GM18870 (cell line): ENCODE measurements around the gene ACSM2B.
"Not testable (repeated sequence)": the region's sequence is repeated elsewhere in the genome, so short reads cannot be mapped to it uniquely, and the experiment has no call there.

Source experiments
- ATAC-seq: cut with Tn5 transposase; IDR thresholded peaks from one replicate; pipeline ENCODE4 v1.9.1; 2021; ENCODE audit warnings: moderate library complexity; ENCODE audit not compliant: unreplicated experiment

ACSM2B gene

GRCh38 chr16:20576145-20576544, at the start of gene ACSM2B:
ACSM2B (minus strand) TSS chr16:20576367; CDS start chr16:20564845, 11,522 bp downstream.
- ATAC-seq: not testable (repeated sequence)

- no peak for ATAC-seq
Measured at GRCh38 chr16:20624882-20625807, 49.0 kb upstream of the ACSM2B start.

- no peak for ATAC-seq
Measured at GRCh38 chr16:20624205-20624604, 48.0 kb upstream of the ACSM2B start.

GRCh38 chr16:20622498-20622870, 46.3 kb upstream of the ACSM2B start:
- ATAC-seq: no peak

DNA sequence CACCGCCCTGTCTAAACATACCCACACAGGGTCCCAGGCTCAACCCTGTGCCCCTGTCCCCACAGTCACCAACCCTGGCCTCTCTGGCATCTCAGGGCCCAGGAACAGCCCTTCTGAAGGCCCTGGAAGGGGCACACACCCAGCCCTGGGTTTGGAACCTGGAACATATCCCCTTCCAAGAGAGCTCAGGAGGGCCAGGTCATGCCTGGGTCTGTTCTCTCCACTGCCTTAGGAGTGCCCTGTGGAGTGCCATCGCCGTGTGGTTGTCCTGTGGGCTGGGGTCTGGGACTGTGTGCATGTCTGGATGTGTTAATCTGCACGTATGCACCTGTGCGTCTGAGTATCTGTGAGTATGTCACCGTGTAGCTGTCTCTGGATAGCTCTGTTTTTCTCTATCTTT, 45.2 kb upstream of the ACSM2B start:
- no peak for ATAC-seq

DNA sequence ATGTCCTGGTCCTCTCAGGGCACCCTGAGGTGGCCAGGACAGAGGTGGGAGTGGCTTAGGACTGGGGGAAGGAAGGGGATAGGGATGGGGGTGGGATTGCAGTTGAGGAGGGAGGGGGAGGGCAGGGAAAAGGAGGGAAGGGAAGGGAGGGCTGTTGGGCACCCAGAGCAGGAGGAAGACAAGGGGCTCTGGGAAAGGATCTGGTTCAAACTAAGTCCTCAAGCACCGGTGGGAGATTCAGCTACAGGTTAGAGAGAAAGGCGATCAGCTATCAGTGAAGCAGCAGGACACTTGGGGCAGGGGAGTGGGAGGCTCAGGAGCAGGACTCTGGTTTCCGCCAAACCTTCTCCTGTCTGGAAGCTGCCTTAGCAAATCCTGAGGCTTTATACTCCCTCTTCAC, 44.6 kb upstream of the ACSM2B start:
- no peak for ATAC-seq

DNA sequence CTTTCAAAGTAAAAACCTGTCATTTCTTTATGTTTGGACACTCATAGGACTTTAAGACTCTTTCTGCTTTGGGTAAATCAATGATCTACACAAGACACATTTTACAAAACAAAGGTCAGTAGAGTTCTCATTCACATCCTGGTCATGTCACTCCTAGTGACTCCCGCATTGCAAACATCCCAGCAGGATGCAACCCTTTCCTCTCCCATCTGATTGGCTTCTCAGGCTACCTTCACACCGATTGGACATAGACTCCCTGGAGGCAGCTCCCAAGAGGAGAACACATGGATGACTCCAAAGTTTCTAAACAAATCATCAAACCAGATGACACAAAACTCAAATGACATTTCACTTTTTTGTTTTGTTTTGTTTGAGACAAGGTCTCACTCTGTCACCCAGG, 43.8 kb upstream of the ACSM2B start:
- ATAC-seq: no peak

DNA sequence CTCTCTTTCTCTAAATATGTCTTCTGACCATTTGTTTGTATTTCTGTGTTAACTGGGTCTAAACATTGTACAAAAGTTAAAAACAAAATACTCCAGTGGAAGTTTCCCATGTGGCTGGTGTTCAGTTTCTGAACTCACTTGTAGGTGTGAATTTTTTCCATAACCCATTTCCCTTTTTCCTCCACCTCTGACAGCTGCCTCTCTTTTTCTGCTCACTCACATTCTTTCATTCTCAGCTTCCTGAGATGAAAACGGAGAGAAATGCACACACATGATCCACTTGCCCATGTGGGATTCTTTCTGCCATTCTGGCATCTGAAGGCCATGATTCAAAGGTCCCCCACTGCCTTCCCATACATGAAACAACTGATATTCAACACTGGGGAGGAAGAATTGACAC, 41.1 kb upstream of the ACSM2B start:
- no peak for ATAC-seq

GRCh38 chr16:20614186-20615141, 38.3 kb upstream of the ACSM2B start:
- no peak for ATAC-seq

- ATAC-seq: no peak
Measured at GRCh38 chr16:20613481-20614185, 37.5 kb upstream of the ACSM2B start.

DNA sequence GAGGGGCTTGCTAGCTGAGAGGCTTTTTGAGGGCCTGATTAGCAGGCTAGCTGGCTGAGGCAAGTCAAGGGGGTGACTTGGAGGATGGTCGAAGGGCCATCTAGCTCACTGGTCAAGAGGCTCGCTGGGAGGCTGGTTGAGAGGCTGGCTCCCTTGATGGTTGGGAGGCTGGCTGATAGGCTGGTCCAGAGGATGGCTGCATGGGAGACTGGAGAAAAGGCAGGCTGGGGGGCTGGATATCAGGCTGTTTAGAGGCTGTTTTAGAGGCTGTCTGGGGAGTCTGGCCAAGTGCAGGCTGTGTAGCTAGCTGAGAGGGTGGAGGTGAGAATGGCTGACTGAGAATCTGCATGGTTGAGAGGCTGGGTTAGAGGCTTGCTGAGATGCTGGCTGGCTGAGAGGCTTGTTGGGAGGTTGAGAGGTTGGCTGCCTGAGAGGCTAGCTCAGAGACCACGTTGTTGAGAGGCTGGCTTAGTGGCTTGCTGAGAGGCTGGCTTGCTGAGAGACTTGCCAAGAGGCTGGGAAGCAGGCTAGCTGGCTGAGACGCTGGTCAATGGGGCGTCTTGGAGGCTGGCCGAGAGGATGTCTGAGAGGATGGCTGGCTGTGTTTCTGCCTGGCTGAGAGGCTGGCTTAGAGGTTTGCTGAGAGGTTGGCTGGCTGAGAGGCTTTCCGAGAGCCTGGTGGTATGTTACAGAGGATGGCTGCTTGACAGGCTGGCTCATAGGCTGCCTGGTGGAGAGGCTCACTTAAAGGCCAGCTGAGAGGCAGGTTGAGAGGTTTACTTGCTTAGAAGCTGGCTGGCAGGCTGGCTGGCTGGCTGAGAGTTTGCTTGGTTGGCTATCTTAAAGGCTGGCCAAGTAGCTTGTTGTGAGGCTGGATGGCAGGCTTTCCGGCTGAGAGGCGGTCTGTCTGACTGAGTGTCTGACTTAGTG, 36.6 kb upstream of the ACSM2B start:
- ATAC-seq: no peak

GRCh38 chr16:20611975-20612481, 35.9 kb upstream of the ACSM2B start:
- ATAC-seq: no peak

DNA sequence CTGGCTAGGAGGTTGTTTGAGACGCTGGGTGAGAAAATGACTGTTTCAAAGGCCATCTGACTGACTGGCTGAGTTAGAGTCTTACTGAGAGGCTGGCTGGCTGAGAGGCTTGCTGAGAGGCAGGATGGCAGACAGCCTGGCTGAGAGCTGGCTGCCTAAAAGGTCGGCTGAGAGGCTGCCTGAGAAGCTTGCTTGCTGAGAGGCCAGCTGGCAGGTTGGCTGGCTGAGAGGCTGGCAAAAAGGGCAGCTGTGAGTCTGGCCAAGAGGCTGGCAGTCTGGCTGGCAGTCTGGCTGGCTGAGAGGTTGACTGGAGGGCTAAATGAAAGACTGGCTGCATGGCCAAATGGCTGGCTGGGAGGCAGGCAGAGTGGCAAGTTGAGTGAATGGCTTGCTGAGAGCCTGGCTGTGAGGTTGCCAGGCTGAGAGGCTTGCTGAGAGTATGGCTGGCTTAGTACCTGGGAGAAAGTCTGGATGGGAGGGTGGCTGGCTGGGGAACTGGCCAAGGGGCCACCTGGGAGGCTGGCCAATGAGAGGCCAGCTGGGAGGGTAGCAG, 35.3 kb upstream of the ACSM2B start:
- ATAC-seq: no peak

- ATAC-seq: no peak
Measured at GRCh38 chr16:20610892-20611349, 34.8 kb upstream of the ACSM2B start.

- ATAC-seq: no peak
Measured at GRCh38 chr16:20610211-20610891, 34.2 kb upstream of the ACSM2B start.

GRCh38 chr16:20602205-20602604, 26.0 kb upstream of the ACSM2B start:
- not testable (repeated sequence) for ATAC-seq

DNA sequence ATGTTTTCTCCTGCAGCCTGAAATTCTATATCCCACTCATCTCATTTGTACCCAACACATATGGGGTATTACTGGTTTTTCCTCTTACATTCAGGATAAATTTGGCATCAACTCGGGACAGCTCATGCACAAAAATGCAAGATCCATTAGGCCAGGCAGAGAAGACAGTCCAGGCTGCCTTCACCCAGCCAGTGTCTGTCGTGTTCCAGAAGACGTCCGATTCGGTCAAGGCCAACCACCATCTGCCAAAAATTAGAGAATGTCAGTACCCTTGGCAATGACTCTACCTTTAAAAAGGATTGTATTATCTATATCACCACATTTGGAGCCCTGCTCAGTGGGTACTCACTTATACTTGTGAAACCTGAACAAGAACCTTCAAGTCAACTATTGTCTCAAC, 23.3 kb upstream of the ACSM2B start:
- ATAC-seq: not testable (repeated sequence)

GRCh38 chr16:20598832-20599469, 22.8 kb upstream of the ACSM2B start:
- no peak for ATAC-seq
